GM12878 (cell line): ENCODE measurements around the gene EHD4. TPM values are rescaled to one million over a fixed set of nuclear protein-coding genes. Genes with fewer than 3 reads are reported as not detected.

Source experiments
- CHD2 ChIP-seq: IDR thresholded peaks from 2 replicates; pipeline ENCODE4 v1.6.1; 2011; ENCODE audit warnings: low read depth, low read length, improper control_type of control experiment, borderline replicate concordance
- CREM ChIP-seq: IDR thresholded peaks from 2 replicates; pipeline ENCODE4 v1.6.1; 2014; ENCODE audit warnings: antibody characterized with exemption, low read depth
- CUX1 ChIP-seq: IDR thresholded peaks from 2 replicates; pipeline ENCODE4 v1.6.1; 2012; ENCODE audit warnings: improper control_type of control experiment, low read depth, low read length; ENCODE audit not compliant: insufficient replicate concordance
- E2F8 ChIP-seq: fragments of 450-650 bp; IDR thresholded peaks from 2 replicates; pipeline ENCODE4 v1.6.1; 2018; ENCODE audit warnings: mild to moderate bottlenecking, low read depth, moderate library complexity; ENCODE audit not compliant: partially characterized antibody
- JUND ChIP-seq: IDR thresholded peaks from 2 replicates; pipeline ENCODE4 v1.6.1; 2012; ENCODE audit warnings: low read depth, mild to moderate bottlenecking, low read length, improper control_type of control experiment, moderate library complexity
- NFIC ChIP-seq: IDR thresholded peaks from 2 replicates; pipeline ENCODE4 v1.6.1; 2012; ENCODE audit warnings: low read depth, mild to moderate bottlenecking, inconsistent platforms, low read length, moderate library complexity
- POLR2AphosphoS2 ChIP-seq: IDR thresholded peaks from 2 replicates; pipeline ENCODE4 v1.6.1; 2011; ENCODE audit warnings: low read depth, mild to moderate bottlenecking, low read length, improper control_type of control experiment, moderate library complexity
- SMAD5 ChIP-seq: IDR thresholded peaks from 2 replicates; pipeline ENCODE4 v1.6.1; 2016; ENCODE audit warnings: antibody characterized with exemption, low read depth
- TCF3 ChIP-seq: IDR thresholded peaks from 2 replicates; pipeline ENCODE4 v1.6.1; 2012; ENCODE audit warnings: low read depth, mild to moderate bottlenecking, low read length, borderline replicate concordance; ENCODE audit not compliant: insufficient read depth
- YBX1 ChIP-seq: fragments of 450-650 bp; IDR thresholded peaks from 2 replicates; pipeline ENCODE4 v1.6.1; 2016; ENCODE audit warnings: antibody characterized with exemption
- polyA plus RNA-seq, 11 experiments: library from polyadenylated mRNA; depleted of rRNA in 4 of 11; unstranded in 6 of 11; stranded (reverse) in 5 of 11; fragments of >200 nt; fragmentation: Nextera tagmentation in 4 of 11; fragmentation: Illumina TruSeq in 1 of 11; extraction: Ambion mirVana in 4 of 11; extraction: Trizol in 1 of 11; gene quantifications; 1 replicate in 1 of 11; 2 replicates in 10 of 11; pipeline versions ENCODE4 v1.2.1 to v1.2.3, GENCODE V29; 2011 to 2016; ENCODE audit warnings: inconsistent platforms in 2 of 11, missing spikeins in 2 of 11, low read depth in 1 of 11
- total RNA-seq, 4 experiments: library from RNA; depleted of rRNA in 3 of 4; stranded (reverse); fragments of >200 nt in 3 of 4; fragmentation: Illumina TruSeq in 1 of 4; extraction: Trizol in 1 of 4; gene quantifications; 2 replicates each; pipeline versions ENCODE4 v1.2.1 to v1.2.3, GENCODE V29; 2013 to 2021

EHD4 gene
- total and polyA plus RNA-seq, 10 of the 15 experiments (the other 5 are each of a cell fraction or from before 2014, with no cell fraction given) = 4.2 to 62.9 (median 44.7) TPM

- TF ChIP-seq SMAD5 (peak; percentile 69; the same call in 1 of the 2 replicates), CREM (peak; percentile 93), CHD2 (0 out of 2 replicates have a peak, but pooled peaks have one; percentile 61), NFIC (no peak), E2F8 (no peak), POLR2AphosphoS2 (peak; percentile 87; the same call in 1 of the 2 replicates), TCF3 (peak; percentile 33; the same call in 1 of the 2 replicates), YBX1 (no peak), JUND (no peak), CUX1 (no peak)
Measured at GRCh38 chr15:41972253-41973242, at the start of gene EHD4 (continued).
